B cell (primary cell): ENCODE data around the gene PAPSS2.

Experiments
- EZH2 ChIP-seq: IDR thresholded peaks from 2 replicates; pipeline ENCODE4 v1.6.1; 2012; ENCODE audit warnings: borderline replicate concordance, low read depth, mild to moderate bottlenecking, moderate library complexity, low read length; ENCODE audit not compliant: insufficient read depth, poor library complexity, severe bottlenecking
- TF ChIP-seq, protein P1 (sequence below): fragments of 200-600 bp; IDR thresholded peaks from one replicate; pipeline ENCODE4 v1.8.0; 2022; ENCODE audit warnings: antibody characterized with exemption, mild to moderate bottlenecking

DNA sequence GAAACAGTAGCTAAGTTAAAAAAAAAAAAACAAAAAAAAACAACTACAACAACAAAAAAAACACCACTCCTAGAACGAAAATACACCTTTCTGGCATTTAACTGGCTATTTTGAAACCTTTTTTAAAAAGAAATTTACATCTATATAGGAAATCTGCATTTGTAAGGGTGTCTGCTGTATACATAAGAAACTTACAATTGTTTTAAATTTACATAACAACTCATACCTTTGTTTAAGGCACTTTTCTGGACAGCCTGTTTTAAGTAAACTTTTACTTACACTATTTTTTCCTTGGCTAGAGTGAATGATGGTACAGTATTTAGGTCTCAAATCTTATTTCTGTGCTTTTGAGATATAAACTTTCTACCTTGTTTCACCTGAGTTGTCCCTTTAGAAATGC lies 34.0 kb upstream of the PAPSS2 start:
- TF ChIP-seq, protein P1, sequence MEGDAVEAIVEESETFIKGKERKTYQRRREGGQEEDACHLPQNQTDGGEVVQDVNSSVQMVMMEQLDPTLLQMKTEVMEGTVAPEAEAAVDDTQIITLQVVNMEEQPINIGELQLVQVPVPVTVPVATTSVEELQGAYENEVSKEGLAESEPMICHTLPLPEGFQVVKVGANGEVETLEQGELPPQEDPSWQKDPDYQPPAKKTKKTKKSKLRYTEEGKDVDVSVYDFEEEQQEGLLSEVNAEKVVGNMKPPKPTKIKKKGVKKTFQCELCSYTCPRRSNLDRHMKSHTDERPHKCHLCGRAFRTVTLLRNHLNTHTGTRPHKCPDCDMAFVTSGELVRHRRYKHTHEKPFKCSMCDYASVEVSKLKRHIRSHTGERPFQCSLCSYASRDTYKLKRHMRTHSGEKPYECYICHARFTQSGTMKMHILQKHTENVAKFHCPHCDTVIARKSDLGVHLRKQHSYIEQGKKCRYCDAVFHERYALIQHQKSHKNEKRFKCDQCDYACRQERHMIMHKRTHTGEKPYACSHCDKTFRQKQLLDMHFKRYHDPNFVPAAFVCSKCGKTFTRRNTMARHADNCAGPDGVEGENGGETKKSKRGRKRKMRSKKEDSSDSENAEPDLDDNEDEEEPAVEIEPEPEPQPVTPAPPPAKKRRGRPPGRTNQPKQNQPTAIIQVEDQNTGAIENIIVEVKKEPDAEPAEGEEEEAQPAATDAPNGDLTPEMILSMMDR = no peak
- TF ChIP-seq EZH2 = no peak
